Measurements from ENCODE around the gene KLHL22.
"Not testable (repeated sequence)": the region's sequence is repeated elsewhere in the genome, so short reads cannot be mapped to it uniquely, and the experiment has no call there.

Gene KLHL22

DNA sequence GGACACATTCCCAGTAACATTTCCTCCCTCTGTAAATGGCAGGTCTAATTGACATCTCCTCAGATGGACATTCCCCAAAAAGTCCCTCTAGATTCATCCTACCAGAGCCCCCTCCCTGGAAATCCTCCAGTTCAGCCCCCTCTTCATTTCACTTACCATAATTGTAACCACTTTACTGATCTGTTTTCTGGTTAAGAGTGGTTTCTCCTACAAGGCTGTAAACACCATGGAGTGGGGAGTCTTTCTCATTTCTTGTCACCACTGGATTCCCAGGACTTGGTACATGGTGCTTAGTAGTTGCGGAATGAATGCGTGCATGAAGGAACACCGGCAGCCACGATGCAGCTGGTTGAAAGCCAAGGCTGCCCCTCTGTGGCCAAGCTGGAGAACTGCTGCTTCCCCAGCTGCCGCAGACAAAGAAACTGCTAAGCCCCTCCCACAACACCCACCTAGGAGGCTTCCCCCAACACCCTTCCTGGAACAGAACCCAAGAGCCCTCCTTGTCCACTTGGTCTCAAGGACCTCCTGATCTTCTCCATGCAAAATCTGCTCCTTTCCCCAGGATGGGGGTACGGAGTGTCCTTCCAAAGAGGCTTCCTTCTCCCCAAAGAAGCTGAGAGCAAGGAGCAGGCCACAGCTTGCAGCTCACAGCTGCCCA lies 39.4 kb downstream of the KLHL22 start:
- H3K4me3 ChIP-seq (ENCODE audit: severe bottlenecking) = no peak overlapping the region
- no peaks in the 10 kb centered on the region for H3K4me1 ChIP-seq (ENCODE audit: insufficient read depth, poor library complexity, severe bottlenecking)
- ATAC-seq (ENCODE audit: low read depth) = peak; percentile 76
- peaks cover 3% of the 10 kb centered on the region for H3K36me3 ChIP-seq (ENCODE audit: low read depth)
- no peaks in the 10 kb centered on the region for H3K27me3 ChIP-seq (ENCODE audit: insufficient read depth, poor library complexity, severe bottlenecking)
- peaks cover under 1% of the 10 kb centered on the region for H3K9me3 ChIP-seq (ENCODE audit: severe bottlenecking)
- TF ChIP-seq CTCF (IDR thresholded peaks at IDR 0.05; ENCODE audit: poor library complexity, severe bottlenecking) = peak; percentile 77
- no peak for DNase-seq (ENCODE audit: low spot score)
- H3K27ac ChIP-seq (ENCODE audit: poor library complexity, severe bottlenecking) = no peak overlapping the region

DNA sequence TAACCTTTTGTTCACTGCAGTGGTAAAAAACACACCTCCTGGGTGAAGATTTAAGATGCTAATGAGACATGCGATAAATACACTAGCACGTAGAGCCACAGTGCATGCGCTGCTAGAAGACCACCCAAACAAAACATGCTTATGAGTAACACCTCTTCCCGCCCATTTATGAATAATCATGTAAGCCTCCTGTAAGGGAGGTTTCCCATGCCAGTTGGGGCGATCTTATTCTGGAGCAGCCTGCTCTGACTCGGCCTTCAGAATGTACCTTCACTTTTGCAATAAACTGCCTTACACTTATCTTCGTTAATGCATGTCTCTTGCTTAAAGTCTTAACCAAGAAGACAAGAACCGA lies 39.9 kb downstream of the KLHL22 start:
- Histone ChIP-seq H3K9me3 (ENCODE audit: severe bottlenecking) (peaks cover 3% of the 10 kb centered on the region), H3K4me1 (ENCODE audit: insufficient read depth, poor library complexity, severe bottlenecking) (no peaks in the 10 kb centered on the region), H3K27ac (ENCODE audit: poor library complexity, severe bottlenecking) (no peak overlapping the region), H3K27me3 (ENCODE audit: insufficient read depth, poor library complexity, severe bottlenecking) (no peaks in the 10 kb centered on the region), H3K4me3 (ENCODE audit: severe bottlenecking) (no peak overlapping the region), H3K36me3 (ENCODE audit: low read depth) (peaks cover 1% of the 10 kb centered on the region)
- ATAC-seq (ENCODE audit: low read depth) (no peak), DNase-seq (ENCODE audit: low spot score) (no peak)
- TF ChIP-seq CTCF (IDR thresholded peaks at IDR 0.05; ENCODE audit: poor library complexity, severe bottlenecking) = no peak

DNA sequence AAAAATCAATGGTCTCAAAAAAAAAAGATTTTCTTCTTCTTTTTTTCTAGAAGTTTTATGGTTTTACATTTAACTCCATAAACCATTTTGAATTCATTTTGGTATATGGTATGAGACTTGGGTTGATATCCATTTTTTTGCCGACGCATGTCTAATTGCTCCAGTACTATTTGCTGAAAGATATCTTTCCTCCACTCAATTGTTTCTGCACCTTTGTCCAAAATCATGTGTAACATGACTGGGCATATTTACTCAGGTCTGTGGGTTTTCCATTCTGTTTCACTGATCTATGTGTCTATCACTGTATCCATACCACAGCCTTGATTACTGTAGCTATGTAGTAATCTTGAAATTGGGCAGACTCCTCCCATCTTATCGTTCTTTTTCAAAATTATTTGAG lies 42.4 kb downstream of the KLHL22 start:
- TF ChIP-seq CTCF (IDR thresholded peaks at IDR 0.05; ENCODE audit: poor library complexity, severe bottlenecking) = no peak
- peaks cover 7% of the 10 kb centered on the region for H3K9me3 ChIP-seq (ENCODE audit: severe bottlenecking)
- no peak for DNase-seq (ENCODE audit: low spot score)
- no peaks in the 10 kb centered on the region for H3K36me3 ChIP-seq (ENCODE audit: low read depth)
- ATAC-seq (ENCODE audit: low read depth) = no peak
- no peak overlapping the region for H3K4me3 ChIP-seq (ENCODE audit: severe bottlenecking)
- H3K27ac ChIP-seq (ENCODE audit: poor library complexity, severe bottlenecking) = no peak overlapping the region
- H3K27me3 ChIP-seq (ENCODE audit: insufficient read depth, poor library complexity, severe bottlenecking) = no peaks in the 10 kb centered on the region
- no peaks in the 10 kb centered on the region for H3K4me1 ChIP-seq (ENCODE audit: insufficient read depth, poor library complexity, severe bottlenecking)

DNA sequence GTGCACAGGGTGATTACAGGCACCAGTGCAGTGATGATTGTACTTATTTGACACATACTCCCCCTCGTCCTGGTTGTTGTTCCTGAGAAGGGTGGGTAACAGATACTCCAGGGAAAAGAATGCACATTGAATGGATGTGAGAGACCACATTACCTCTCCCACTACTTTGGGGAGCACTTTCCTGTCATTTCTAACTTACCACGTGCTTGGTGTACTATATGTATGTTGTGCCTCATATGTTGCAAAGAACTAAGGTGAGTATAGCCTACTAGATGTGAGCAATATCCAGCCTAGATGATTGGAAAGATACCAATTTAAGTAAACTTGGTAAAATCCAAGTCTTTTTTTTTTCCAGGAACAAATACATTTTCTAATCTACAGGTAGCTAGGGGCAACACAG lies 43.7 kb downstream of the KLHL22 start:
- Histone ChIP-seq H3K4me3 (ENCODE audit: severe bottlenecking) (no peak overlapping the region), H3K36me3 (ENCODE audit: low read depth) (no peaks in the 10 kb centered on the region), H3K27me3 (ENCODE audit: insufficient read depth, poor library complexity, severe bottlenecking) (no peaks in the 10 kb centered on the region), H3K27ac (ENCODE audit: poor library complexity, severe bottlenecking) (no peak overlapping the region), H3K4me1 (ENCODE audit: insufficient read depth, poor library complexity, severe bottlenecking) (no peaks in the 10 kb centered on the region), H3K9me3 (ENCODE audit: severe bottlenecking) (peaks cover 7% of the 10 kb centered on the region)
- no peak for TF ChIP-seq CTCF (IDR thresholded peaks at IDR 0.05; ENCODE audit: poor library complexity, severe bottlenecking)
- ATAC-seq (ENCODE audit: low read depth) = no peak
- no peak for DNase-seq (ENCODE audit: low spot score)

DNA sequence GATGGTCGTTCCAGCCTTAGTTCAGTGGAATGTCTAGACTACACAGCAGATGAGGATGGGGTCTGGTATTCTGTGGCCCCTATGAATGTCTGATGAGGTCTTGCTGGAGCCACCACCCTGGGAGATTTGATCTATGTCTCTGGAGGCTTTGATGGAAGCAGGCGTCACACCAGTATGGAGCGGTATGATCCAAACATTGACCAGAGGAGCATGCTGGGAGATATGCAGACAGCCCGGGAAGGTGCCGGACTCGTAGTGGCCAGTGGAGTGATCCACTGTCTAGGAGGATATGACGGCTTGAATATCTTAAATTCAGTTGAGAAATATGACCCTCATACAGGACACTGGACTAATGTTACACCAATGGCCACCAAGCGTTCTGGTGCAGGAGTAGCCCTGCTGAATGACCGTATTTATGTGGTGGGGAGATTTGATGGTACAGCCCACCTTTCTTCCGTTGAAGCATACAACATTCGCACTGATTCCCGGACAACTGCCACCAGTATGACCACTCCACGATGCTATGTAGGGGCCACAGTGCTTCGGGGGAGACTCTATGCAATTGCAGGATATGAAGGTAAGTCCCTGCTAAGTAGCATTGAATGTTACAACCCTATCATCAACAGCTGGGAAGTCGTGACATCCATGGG lies 44.3 kb downstream of the KLHL22 start:
- not testable (repeated sequence) for H3K27me3 ChIP-seq (ENCODE audit: insufficient read depth, poor library complexity, severe bottlenecking); H3K9me3 ChIP-seq (ENCODE audit: severe bottlenecking); H3K4me1 ChIP-seq (ENCODE audit: insufficient read depth, poor library complexity, severe bottlenecking); H3K27ac ChIP-seq (ENCODE audit: poor library complexity, severe bottlenecking); ATAC-seq (ENCODE audit: low read depth); DNase-seq (ENCODE audit: low spot score); H3K4me3 ChIP-seq (ENCODE audit: severe bottlenecking); H3K36me3 ChIP-seq (ENCODE audit: low read depth)

All from RWPE2 (cell line).